GM06990 (cell line): ENCODE results near the gene AKT1.

Source experiments
- DNase-seq: peaks from one replicate; pipeline ENCODE4 v3.0.0-alpha.2; 2011; ENCODE audit not compliant: insufficient read length; ENCODE audit errors: extremely low read depth
- H3K27me3 ChIP-seq: replicated peaks from 2 replicates; pipeline ENCODE4 v1.6.0; 2011; ENCODE audit warnings: low read length; ENCODE audit not compliant: control insufficient read depth, insufficient read depth
- H3K36me3 ChIP-seq: 2 replicates; pipeline ENCODE4 v1.5.1; 2011; ENCODE audit warnings: low read length; ENCODE audit not compliant: control insufficient read depth, insufficient read depth
- H3K4me3 ChIP-seq: replicated peaks from 2 replicates; pipeline ENCODE4 v1.5.1; 2011; ENCODE audit warnings: low read depth, mild to moderate bottlenecking, control low read depth, low read length
- TF ChIP-seq, protein P1 (sequence below): IDR thresholded peaks from 2 replicates; pipeline ENCODE4 v1.5.1; 2011; ENCODE audit warnings: low read length, control low read depth, mild to moderate bottlenecking, inconsistent platforms; ENCODE audit not compliant: insufficient read depth, poor library complexity, severe bottlenecking

The AKT1 gene

DNA sequence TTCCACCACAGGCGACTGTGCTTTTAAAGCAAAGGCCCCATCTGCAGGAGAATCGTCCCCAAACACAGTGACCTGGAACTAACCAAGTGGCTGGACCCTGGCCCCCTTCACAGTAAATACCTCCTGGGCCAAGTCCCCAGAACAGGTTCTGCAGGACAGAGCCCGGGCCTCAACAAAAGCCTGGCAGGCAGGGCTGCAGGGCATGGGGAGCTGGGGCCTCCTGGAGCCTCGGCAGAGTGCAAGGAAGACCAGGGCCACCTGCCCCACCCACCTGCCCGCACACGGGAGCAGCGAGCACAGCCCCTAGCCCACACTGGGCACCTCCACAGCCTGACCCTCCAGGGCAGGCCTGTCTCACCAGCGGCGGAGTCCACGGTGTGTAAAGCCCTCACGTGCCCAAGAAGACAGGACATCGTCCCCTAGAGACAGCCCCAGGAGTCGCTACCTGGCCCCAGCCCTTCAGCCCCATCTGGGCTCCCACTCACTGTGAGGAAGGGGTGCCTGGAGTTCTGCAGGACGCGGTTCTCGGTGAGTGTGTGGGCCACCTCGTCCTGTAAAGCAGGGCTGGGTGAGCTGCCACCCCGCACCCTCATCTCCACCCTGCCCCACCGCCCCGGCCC, 21.0 kb downstream of the AKT1 start:
- Histone ChIP-seq H3K27me3 (no peaks in the 10 kb centered on the region), H3K4me3 (no peak overlapping the region), H3K36me3 (peaks cover 36% of the 10 kb centered on the region)
- TF ChIP-seq, protein P1, sequence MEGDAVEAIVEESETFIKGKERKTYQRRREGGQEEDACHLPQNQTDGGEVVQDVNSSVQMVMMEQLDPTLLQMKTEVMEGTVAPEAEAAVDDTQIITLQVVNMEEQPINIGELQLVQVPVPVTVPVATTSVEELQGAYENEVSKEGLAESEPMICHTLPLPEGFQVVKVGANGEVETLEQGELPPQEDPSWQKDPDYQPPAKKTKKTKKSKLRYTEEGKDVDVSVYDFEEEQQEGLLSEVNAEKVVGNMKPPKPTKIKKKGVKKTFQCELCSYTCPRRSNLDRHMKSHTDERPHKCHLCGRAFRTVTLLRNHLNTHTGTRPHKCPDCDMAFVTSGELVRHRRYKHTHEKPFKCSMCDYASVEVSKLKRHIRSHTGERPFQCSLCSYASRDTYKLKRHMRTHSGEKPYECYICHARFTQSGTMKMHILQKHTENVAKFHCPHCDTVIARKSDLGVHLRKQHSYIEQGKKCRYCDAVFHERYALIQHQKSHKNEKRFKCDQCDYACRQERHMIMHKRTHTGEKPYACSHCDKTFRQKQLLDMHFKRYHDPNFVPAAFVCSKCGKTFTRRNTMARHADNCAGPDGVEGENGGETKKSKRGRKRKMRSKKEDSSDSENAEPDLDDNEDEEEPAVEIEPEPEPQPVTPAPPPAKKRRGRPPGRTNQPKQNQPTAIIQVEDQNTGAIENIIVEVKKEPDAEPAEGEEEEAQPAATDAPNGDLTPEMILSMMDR: no peak
- DNase-seq: no peak

DNA sequence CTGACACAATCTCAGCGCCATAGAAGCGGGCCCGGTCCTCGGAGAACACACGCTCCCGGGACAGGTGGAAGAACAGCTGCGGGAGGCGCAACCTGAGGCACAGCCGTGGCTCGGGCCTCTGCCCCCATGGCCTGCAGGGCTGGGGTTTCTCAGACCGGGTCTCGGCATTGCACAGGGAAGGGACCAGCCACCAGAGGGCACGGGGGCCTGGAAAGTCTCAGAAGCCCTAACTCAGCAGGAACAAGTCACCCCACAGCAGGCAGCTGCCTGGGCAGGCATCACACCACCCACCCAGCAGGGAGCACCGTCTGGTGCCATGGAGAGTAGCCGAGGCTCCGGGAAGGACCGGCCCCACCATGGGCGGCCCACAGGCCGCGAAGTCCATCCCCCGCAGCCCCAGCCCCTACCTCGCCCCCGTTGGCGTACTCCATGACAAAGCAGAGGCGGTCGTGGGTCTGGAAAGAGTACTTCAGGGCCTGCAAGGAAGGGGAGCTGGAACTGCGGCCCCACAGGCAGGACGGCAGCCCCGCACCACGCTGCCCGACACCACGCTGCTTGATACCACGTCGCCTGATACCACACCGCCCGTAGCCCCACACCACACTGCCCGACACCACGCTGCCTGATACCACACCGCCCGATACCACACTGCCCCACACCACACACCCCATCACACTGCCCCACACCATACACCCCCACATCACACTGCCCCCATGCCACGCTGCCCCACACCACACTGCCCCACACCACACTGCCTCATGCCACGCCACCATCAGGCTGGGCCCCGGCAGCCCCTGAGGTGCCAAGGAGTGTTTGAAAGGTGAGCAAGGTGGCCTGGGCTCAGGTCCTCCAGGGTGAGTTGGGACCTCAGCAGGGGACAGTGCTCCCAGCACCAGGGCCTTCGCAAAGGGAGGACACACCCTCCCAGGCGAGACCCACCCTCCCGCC, 21.8 kb downstream of the AKT1 start:
- TF ChIP-seq, protein P1: no peak
- no peak overlapping the region for H3K4me3 ChIP-seq
- DNase-seq: no peak
- H3K27me3 ChIP-seq: no peaks in the 10 kb centered on the region
- peaks cover 36% of the 10 kb centered on the region for H3K36me3 ChIP-seq

DNA sequence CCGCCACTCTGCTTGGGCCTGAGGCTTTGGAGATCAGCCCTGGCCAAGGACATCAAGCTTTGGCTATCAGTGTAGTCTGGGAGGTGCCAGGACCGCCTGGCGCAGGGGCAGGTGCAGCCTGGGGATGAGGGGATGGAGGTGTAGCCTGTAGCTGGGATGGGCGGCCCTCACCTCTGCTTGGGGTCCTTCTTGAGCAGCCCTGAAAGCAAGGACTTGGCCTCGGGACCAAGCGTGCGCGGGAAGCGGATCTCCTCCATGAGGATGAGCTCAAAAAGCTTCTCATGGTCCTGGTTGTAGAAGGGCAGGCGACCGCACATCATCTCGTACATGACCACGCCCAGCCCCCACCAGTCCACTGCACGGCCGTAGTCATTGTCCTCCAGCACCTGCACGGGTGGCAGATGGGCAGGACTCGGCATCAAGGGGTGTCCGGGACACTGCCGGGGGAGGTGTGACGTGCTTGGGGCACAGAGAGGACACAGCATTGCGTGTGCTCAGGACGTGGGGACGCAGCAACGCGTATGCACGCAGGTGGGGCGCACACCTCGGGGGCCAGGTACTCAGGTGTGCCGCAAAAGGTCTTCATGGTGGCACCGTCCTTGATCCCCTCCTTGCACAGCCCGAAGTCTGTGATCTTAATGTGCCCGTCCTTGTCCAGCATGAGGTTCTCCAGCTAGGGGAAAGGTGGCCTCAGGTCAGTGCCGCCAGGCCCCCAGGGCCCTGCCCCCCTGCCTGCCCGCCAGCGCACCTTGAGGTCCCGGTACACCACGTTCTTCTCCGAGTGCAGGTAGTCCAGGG, 22.6 kb downstream of the AKT1 start:
- no peak overlapping the region for H3K4me3 ChIP-seq
- no peaks in the 10 kb centered on the region for H3K27me3 ChIP-seq
- peaks cover 36% of the 10 kb centered on the region for H3K36me3 ChIP-seq
- TF ChIP-seq, protein P1: no peak
- no peak for DNase-seq

DNA sequence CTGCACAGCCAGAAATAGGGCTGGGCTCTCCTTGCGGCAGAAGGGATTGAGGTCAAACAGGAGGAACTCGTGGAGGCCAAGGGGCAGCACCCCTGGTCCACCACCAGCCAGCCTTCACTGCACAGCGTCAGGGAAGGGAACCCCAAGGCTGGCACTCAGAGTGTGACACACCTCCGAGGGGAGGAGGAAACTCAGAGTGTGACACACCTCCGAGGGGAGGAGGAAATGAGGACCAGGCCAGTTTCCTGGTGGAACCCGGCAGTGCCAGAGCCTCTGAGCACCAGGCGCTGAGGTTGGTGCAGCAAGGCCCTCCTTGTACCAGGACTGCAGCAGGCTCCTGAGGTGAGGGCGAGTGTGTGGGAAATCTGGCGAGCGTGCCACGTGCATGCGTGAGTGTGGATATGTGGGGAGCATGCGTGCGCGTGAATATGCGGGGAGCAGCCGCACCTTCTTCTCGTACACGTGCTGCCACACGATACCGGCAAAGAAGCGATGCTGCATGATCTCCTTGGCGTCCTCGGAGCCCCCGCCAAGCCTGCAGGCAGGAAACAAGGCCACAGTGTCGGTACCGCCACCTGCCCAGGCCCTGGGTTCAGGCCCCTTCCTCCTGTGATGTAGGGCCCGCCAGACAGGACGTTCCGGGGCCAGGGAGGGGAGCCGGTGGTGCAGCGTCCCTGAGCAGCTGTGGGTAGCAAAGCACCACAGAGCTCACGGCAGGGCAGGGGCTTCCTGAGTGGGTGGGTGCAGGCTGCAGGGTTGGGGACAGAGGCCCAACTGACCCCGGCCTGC, 23.4 kb downstream of the AKT1 start:
- no peak for DNase-seq
- Histone ChIP-seq H3K36me3 (peaks cover 36% of the 10 kb centered on the region), H3K27me3 (no peaks in the 10 kb centered on the region), H3K4me3 (no peak overlapping the region)
- TF ChIP-seq, protein P1: no peak

DNA sequence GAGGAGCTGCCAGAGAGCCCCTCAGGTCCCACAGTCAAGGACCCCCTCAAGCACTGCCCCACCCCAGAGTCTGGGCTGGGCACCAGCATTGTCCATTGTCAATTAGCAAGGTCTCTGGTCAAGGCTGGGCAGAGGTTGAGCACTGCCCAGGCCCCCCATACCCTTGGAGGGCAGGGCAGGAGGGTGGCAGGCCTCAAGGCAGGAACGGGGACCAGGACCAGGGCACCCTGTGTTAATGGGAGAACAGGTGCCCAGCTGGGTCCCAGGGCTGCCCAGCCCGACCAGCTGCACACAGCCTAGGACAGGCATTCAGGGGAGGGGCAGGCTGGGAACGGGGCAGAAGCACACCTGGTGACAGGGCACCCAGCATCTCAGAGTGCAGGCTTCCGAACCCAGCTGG, 24.2 kb downstream of the AKT1 start:
- TF ChIP-seq, protein P1: no peak

More for the DNA sequence above, 24.2 kb downstream of the AKT1 start:
- Histone ChIP-seq H3K27me3 (no peaks in the 10 kb centered on the region), H3K4me3 (no peak overlapping the region), H3K36me3 (peaks cover 31% of the 10 kb centered on the region)
- no peak for DNase-seq
